GM06990 (cell line): ENCODE results near the gene EP400.
"Not testable (repeated sequence)": the region's sequence is repeated elsewhere in the genome, so short reads cannot be mapped to it uniquely, and the experiment has no call there.

Source experiments
- DNase-seq: peaks from one replicate; pipeline ENCODE4 v3.0.0-alpha.2; 2011; ENCODE audit not compliant: insufficient read length; ENCODE audit errors: extremely low read depth
- H3K27me3 ChIP-seq: replicated peaks from 2 replicates; pipeline ENCODE4 v1.6.0; 2011; ENCODE audit warnings: low read length; ENCODE audit not compliant: control insufficient read depth, insufficient read depth
- H3K36me3 ChIP-seq: 2 replicates; pipeline ENCODE4 v1.5.1; 2011; ENCODE audit warnings: low read length; ENCODE audit not compliant: control insufficient read depth, insufficient read depth
- H3K4me3 ChIP-seq: replicated peaks from 2 replicates; pipeline ENCODE4 v1.5.1; 2011; ENCODE audit warnings: low read depth, mild to moderate bottlenecking, control low read depth, low read length
- TF ChIP-seq, protein P1 (sequence below): IDR thresholded peaks from 2 replicates; pipeline ENCODE4 v1.5.1; 2011; ENCODE audit warnings: low read length, control low read depth, mild to moderate bottlenecking, inconsistent platforms; ENCODE audit not compliant: insufficient read depth, poor library complexity, severe bottlenecking

EP400 gene

DNA sequence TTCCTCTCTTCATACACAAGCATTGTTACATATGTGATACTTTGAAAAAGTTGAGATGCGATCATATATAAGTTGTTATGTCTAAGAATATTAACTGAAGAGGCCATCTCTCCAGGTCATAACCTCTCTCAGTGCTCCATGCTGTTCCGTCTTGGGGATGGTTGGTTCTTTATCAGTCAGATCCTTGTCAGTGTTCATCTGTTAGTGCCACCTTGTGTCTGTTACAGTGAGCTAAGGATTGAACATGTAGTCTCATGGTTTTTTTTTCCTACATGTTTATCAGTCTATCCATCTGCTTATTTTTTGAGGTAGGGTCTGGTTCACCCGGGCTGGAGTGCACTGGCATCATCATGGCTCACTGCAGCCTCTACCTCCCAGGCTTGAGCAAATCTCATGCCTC lies 30.5 kb downstream of the EP400 start:
- Histone ChIP-seq H3K4me3 (no peak overlapping the region), H3K36me3 (peaks cover 18% of the 10 kb centered on the region), H3K27me3 (no peaks in the 10 kb centered on the region)
- DNase-seq: no peak
- TF ChIP-seq, protein P1, sequence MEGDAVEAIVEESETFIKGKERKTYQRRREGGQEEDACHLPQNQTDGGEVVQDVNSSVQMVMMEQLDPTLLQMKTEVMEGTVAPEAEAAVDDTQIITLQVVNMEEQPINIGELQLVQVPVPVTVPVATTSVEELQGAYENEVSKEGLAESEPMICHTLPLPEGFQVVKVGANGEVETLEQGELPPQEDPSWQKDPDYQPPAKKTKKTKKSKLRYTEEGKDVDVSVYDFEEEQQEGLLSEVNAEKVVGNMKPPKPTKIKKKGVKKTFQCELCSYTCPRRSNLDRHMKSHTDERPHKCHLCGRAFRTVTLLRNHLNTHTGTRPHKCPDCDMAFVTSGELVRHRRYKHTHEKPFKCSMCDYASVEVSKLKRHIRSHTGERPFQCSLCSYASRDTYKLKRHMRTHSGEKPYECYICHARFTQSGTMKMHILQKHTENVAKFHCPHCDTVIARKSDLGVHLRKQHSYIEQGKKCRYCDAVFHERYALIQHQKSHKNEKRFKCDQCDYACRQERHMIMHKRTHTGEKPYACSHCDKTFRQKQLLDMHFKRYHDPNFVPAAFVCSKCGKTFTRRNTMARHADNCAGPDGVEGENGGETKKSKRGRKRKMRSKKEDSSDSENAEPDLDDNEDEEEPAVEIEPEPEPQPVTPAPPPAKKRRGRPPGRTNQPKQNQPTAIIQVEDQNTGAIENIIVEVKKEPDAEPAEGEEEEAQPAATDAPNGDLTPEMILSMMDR: no peak

DNA sequence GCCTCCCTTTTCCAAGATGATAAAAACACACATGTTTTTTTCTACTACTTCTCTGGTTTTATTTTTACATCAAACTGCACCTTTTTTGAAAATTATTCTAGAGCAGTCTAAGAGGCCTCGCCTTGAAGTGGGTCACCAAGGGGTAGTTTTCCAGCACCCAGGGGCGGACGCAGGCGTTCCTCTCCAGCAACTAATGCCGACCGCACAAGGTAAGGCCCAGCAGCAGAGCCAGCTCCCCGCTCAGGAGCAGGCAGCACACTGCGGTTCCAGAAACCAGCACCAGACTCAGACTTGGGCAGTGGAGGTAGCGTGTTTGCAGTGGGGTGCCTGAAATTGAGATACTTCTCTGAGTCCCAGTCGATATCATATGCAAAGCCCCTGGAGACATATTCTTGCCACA lies 31.6 kb downstream of the EP400 start:
- TF ChIP-seq, protein P1: no peak
- Histone ChIP-seq H3K27me3 (no peaks in the 10 kb centered on the region), H3K36me3 (peaks cover 19% of the 10 kb centered on the region), H3K4me3 (no peak overlapping the region)
- DNase-seq: no peak

DNA sequence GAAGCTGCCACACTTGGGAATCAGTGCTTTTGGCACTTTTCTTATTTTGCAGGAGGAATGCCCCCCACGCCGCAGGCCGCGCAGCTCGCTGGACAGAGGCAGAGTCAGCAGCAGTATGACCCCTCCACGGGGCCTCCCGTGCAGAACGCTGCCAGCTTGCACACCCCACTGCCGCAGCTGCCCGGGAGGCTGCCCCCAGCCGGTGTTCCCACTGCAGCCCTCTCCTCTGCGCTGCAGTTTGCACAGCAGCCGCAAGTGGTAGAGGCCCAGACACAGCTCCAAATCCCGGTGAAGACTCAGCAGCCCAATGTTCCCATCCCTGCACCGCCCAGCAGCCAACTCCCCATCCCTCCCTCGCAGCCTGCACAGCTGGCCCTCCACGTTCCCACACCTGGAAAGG lies 32.3 kb downstream of the EP400 start:
- Histone ChIP-seq H3K27me3 (no peaks in the 10 kb centered on the region), H3K36me3 (peaks cover 21% of the 10 kb centered on the region), H3K4me3 (no peak overlapping the region)
- no peak for DNase-seq
- TF ChIP-seq, protein P1: no peak

DNA sequence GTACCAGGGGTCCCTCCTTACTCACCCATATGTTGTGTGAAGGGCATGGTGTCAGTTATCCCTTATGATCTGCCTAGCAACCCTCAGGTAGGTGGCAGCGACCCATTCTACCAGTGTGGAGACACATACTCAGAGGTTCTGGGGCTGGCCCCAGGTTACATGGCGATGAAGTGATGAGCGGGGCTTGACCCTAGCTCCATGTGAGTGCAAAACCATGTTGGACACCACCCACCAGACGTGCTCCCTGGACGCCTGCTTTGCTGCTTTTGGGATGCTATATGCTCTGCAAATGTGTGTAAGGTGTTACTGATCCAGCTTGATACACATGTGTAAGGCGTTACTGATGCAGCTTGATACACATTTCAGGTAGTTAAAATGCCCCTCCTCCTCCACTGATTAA lies 33.3 kb downstream of the EP400 start:
- Histone ChIP-seq H3K4me3 (no peak overlapping the region), H3K36me3 (peaks cover 28% of the 10 kb centered on the region), H3K27me3 (no peaks in the 10 kb centered on the region)
- TF ChIP-seq, protein P1: no peak
- no peak for DNase-seq

DNA sequence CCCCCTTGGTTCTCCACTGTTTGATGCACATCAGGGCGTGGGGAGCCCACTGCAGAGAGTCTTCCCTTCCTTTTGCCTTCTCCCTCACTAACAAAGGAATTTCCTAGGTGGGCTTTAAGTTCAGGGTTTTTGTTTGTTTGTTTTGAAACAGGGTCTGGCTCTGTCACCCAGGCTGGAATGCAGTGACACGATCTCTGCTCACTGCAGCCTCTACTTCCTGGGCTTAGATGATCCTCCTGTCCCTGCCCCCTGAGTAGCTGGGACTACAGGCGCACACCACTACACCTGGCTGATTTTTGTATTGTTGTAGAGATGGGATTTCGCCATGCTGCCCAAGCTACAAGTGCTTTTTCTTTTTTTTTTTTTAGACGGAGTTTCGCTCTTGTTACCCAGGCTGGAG lies 33.8 kb downstream of the EP400 start:
- Histone ChIP-seq H3K27me3 (no peaks in the 10 kb centered on the region), H3K36me3 (peaks cover 31% of the 10 kb centered on the region), H3K4me3 (no peak overlapping the region)
- TF ChIP-seq, protein P1: no peak
- no peak for DNase-seq

DNA sequence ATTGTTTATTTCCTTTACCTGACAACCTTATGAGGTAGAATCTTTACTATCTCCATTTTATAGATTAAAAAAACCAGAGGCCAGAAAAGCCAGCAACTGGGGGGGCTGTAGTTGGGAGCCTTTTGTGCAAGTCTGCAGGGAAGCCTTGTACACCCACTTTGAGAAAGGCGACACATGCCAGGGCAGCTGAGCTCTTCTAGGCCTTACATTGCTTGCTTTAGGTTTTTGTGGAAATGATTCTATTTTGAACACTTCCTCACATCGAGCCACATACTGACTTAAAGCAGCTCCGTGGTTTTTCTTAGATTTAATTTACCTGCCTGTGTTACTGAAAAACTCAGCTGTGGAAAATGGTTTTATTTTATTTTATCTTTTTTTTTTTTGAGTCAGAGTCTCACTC lies 34.6 kb downstream of the EP400 start:
- H3K4me3 ChIP-seq: no peak overlapping the region
- TF ChIP-seq, protein P1: no peak
- H3K36me3 ChIP-seq: peaks cover 38% of the 10 kb centered on the region
- DNase-seq: no peak
- H3K27me3 ChIP-seq: no peaks in the 10 kb centered on the region

DNA sequence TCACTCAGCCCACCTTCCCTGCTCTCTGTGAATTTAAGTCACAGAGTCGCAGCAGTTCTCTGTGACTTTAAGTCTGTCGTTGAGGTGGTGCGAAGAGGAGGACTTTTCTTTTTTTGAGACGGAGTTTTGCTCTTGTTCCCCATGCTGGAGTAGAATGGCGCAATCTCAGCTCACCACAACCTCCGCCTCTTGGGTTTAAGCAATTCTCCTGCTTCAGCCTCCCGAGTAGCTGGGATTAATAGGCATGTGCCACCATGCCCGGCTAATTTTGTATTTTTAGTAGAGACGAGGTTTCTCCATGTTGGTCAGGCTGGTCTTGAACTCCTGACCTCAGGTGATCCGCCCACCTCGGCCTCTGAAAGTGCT lies 35.8 kb downstream of the EP400 start:
- H3K27me3 ChIP-seq, DNase-seq, H3K4me3 ChIP-seq: not testable (repeated sequence)
- peaks cover 40% of the 10 kb centered on the region for H3K36me3 ChIP-seq
